Right cardiac atrium (tissue), 5 donors: ENCODE measurements around the gene TRIM32. TPM values are rescaled to one million over a fixed set of nuclear protein-coding genes. Genes with fewer than 3 reads are reported as not detected.

Experiments used
- ATAC-seq, 2 donors: fragments of 200-7000 bp; cut with Tn5 transposase; one replicate each; pipeline versions ENCODE4 v1.8.0 to v1.9.1; 2020; ENCODE audit warnings: moderate library complexity in 2 of 2, mild to moderate bottlenecking in 1 of 2
- DNase-seq, 3 donors: peaks; one replicate each; pipeline ENCODE4 v3.0.0-alpha.2; 2020
- H3K27ac ChIP-seq: one replicate; pipeline ENCODE4 v1.5.1; 2013; ENCODE audit warnings: mild to moderate bottlenecking, low read length, control low read depth, moderate library complexity
- H3K27me3 ChIP-seq: one replicate; pipeline ENCODE4 v1.6.1; 2013; ENCODE audit not compliant: control insufficient read depth, insufficient read depth
- H3K4me1 ChIP-seq: one replicate; pipeline ENCODE4 v1.6.1; 2013; ENCODE audit warnings: low read length; ENCODE audit not compliant: control insufficient read depth, insufficient read depth
- H3K4me3 ChIP-seq: one replicate; pipeline ENCODE4 v1.5.1; 2013; ENCODE audit warnings: low read length, control low read depth
- H3K9me3 ChIP-seq: one replicate; pipeline ENCODE4 v1.6.1; 2013; ENCODE audit warnings: low read length; ENCODE audit not compliant: control insufficient read depth
- WGBS: extraction: QIAGEN DNeasy Blood & Tissue Kit; methylation state at CpG from one replicate; pipeline ENCODE4 v1.1.7; 2013; 5-methylcytosine and 5-hydroxymethylcytosine counted together
- intact Hi-C, 4 donors: fragments of 100-400 bp; cut with DNase I; formaldehyde crosslinking; loops; one replicate each; pipeline versions ENCODE4 v1.11.0 to v1.14.0; 2022 to 2023
- polyA plus RNA-seq: library from polyadenylated mRNA; stranded (reverse); fragments of 200-250 nt; gene quantifications from one replicate; pipeline ENCODE4 v1.2.3, GENCODE V29; 2013
- total RNA-seq, 4 donors: library from RNA; stranded (reverse); fragmentation: NEBNext Ultra II Directional; extraction: Animal tissue kit (Norgen Biotek cat#: 25700); gene quantifications; one replicate each; pipeline ENCODE4 v1.2.1, GENCODE V29; 2021
- donor health status: healthy with polysubstance abuse.
- donor health status: DM: no; HTN: yes; CAD: no.
- donor health status: DM: no; HTN: no; CAD: no.
- donor health status: DM: no; HTN: yes; CAD: no; lungs with severe emphysema.
- donor health status: DM: yes; HTN: yes; CAD: no.

TRIM32 gene
- total and polyA plus RNA-seq, 5 donors, result 6.8 to 16.6 (median 16.0) TPM

DNA sequence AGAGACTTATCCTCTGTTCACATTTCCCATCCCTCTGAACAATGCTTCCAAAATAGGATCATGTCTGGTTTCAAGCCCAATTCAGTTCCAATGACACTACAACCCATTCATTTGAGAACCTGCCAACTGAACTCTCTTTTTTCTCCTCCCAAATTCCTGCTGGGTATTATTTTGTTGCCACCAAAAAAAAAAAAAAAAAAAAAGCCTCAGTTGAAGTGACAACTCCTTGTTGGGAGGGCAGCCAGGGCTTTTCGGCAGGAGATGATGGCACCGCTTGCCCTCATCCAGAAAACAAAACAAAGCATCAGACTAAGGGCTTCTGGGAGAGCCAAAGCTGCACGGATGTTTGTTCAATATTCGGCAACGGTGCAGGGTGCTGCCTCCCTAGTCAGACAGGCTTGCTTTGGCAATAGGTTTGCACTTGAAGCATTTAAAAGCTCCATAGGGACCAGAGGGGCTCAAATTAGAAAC, 30.6 kb upstream of the TRIM32 start:
- Histone ChIP-seq H3K4me3 (no peak overlapping the region), H3K27me3 (no peaks in the 10 kb centered on the region), H3K4me1 (peaks cover 3% of the 10 kb centered on the region), H3K27ac (peak overlapping the region; percentile 62), H3K9me3 (no peaks in the 10 kb centered on the region)
- intact Hi-C loops, result loop anchor here in 3 of 4 donors (5.0 to 10.0 kb wide), 3 partner anchors 162 to 1062 kb away; partner anchors contain the start of gene PAPPA (in 2 of the 3)
- peak; percentile 15 to 62 for ATAC-seq
- 30% methylated on average over 5 of the region's 5 CpGs for WGBS
- DNase-seq, result peak; percentile 32 to 79 (median 67)

GRCh38 chr9:116656977-116657376, 30.1 kb upstream of the TRIM32 start:
- Histone ChIP-seq H3K4me3 (no peak overlapping the region), H3K4me1 (peaks cover 3% of the 10 kb centered on the region), H3K27me3 (no peaks in the 10 kb centered on the region), H3K27ac (peak overlapping the region; percentile 62), H3K9me3 (no peaks in the 10 kb centered on the region)
- DNase-seq (no peak), ATAC-seq (peak; percentile 11 to 20)
- WGBS, result 46% methylated on average over 2 of the region's 2 CpGs
- intact Hi-C loops, result loop anchor here in 3 of 4 donors (5.0 to 10.0 kb wide), 3 partner anchors 162 to 1062 kb away; partner anchors contain the start of gene PAPPA (in 2 of the 3)

- WGBS, result 85% methylated on average over 2 of the region's 2 CpGs
- no peak overlapping the region for H3K27ac ChIP-seq
- DNase-seq (no peak), ATAC-seq (no peak)
- H3K27me3 ChIP-seq, result no peaks in the 10 kb centered on the region
- no peak overlapping the region for H3K4me3 ChIP-seq
- H3K4me1 ChIP-seq, result peaks cover 3% of the 10 kb centered on the region
- intact Hi-C loops, result loop anchor here in 3 of 4 donors (5.0 to 10.0 kb wide), 3 partner anchors 163 to 1063 kb away; partner anchors contain the start of gene PAPPA (in 2 of the 3)
- no peaks in the 10 kb centered on the region for H3K9me3 ChIP-seq
Measured at GRCh38 chr9:116658265-116658664, 28.8 kb upstream of the TRIM32 start.

- peaks cover 3% of the 10 kb centered on the region for H3K4me1 ChIP-seq
- H3K9me3 ChIP-seq, result no peaks in the 10 kb centered on the region
- ATAC-seq (peak; percentile 81 to 84), DNase-seq (no peak)
- WGBS, result 55% methylated on average over 7 of the region's 7 CpGs
- no peak overlapping the region for H3K27ac ChIP-seq
- intact Hi-C loops, result loop anchor here in 1 of 4 donors (10.0 kb wide), 1 partner anchor 506 kb away; the partner anchor contains the start of gene PAPPA
- no peak overlapping the region for H3K4me3 ChIP-seq
- H3K27me3 ChIP-seq, result no peaks in the 10 kb centered on the region
Measured at GRCh38 chr9:116661037-116661954, 25.8 kb upstream of the TRIM32 start.

GRCh38 chr9:116662646-116663310, 24.3 kb upstream of the TRIM32 start:
- Histone ChIP-seq H3K27ac (peak overlapping the region; percentile 86), H3K4me1 (no peaks in the 10 kb centered on the region), H3K4me3 (no peak overlapping the region), H3K9me3 (no peaks in the 10 kb centered on the region), H3K27me3 (no peaks in the 10 kb centered on the region)
- no peak for DNase-seq
- 55% methylated on average over 6 of the region's 6 CpGs for WGBS
- intact Hi-C loops, result loop anchor here in 1 of 4 donors (10.0 kb wide), 1 partner anchor 508 kb away; the partner anchor contains the start of gene PAPPA
- ATAC-seq, result peak; percentile 56 to 59

- no peaks in the 10 kb centered on the region for H3K9me3 ChIP-seq
- no peak overlapping the region for H3K4me3 ChIP-seq
- no peaks in the 10 kb centered on the region for H3K27me3 ChIP-seq
- no peaks in the 10 kb centered on the region for H3K4me1 ChIP-seq
- ATAC-seq (no peak), DNase-seq (no peak)
- WGBS, result 100% methylated on average over 1 of the region's 1 CpG
- no peak overlapping the region for H3K27ac ChIP-seq
- intact Hi-C loops, result loop anchor here in 1 of 4 donors (10.0 kb wide), 1 partner anchor 509 kb away; the partner anchor contains the start of gene PAPPA
Measured at GRCh38 chr9:116663581-116663980, 23.5 kb upstream of the TRIM32 start.

DNA sequence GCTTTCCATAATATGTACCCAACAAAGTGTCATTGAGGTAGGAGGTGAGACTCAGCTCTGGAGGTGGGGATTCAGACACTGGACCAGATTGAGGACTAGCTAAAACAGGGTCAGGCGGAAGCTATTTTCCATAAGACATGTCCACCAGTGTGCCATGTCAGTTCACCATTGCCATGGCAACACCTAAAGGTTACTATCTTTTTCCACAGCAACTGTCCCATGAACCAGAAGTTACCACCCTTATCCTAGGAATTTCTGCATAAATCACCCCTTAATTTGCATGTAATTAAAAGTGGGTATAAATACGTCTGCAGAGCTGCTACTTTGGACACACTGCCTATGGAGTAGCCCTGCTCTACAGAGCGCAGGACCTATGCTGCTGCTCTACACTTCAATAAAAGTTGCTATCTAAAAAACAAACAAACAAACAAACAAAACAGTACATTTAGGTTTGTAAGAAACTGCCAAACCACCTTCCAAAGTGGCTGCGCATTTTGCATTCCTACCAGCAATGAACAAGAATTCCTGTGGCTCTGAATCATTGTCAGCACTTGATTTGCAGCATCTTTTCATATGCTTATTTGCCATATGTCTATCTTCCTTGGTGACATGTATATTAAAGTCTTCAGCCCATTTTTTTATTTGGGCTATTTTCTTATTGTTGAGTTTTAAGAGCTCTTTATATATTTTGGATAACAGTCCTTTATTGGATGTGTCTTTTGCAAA, 18.0 kb upstream of the TRIM32 start:
- no peak overlapping the region for H3K4me3 ChIP-seq
- H3K4me1 ChIP-seq, result no peaks in the 10 kb centered on the region
- WGBS, result 95% methylated on average over 4 of the region's 4 CpGs
- no peaks in the 10 kb centered on the region for H3K9me3 ChIP-seq
- intact Hi-C loops, result loop anchor here in 1 of 4 donors (10.0 kb wide), 1 partner anchor 514 kb away; the partner anchor contains the start of gene PAPPA
- ATAC-seq (no peak), DNase-seq (no peak)
- H3K27me3 ChIP-seq, result no peaks in the 10 kb centered on the region
- H3K27ac ChIP-seq, result no peak overlapping the region

DNA sequence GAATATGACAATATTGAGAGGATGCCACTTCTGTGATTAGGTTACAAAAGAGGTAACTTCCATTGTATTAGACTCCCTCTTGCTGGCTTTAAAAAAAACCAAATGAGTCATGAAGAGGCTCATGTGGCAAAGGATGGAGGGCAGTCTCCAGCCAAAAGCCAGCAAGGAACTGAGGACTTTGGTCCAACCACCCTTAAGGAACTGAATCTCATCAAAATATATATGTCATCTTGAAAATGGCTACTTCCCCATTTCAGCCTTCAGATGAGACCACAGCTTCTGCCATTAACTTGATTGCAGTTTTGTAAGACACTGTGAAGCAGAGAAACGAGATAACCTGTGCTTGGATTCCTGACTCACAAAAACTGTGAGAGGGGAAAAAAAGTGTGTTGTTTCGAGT, 15.5 kb upstream of the TRIM32 start:
- ATAC-seq (no peak), DNase-seq (no peak)
- Histone ChIP-seq H3K27me3 (no peaks in the 10 kb centered on the region), H3K27ac (no peak overlapping the region), H3K4me1 (no peaks in the 10 kb centered on the region), H3K4me3 (no peak overlapping the region), H3K9me3 (no peaks in the 10 kb centered on the region)
- 75% methylated on average over 2 of the region's 2 CpGs for WGBS
- intact Hi-C loops, result no loop called here

- H3K27me3 ChIP-seq, result no peaks in the 10 kb centered on the region
- no peak overlapping the region for H3K27ac ChIP-seq
- no peaks in the 10 kb centered on the region for H3K4me1 ChIP-seq
- H3K9me3 ChIP-seq, result no peaks in the 10 kb centered on the region
- no peak for ATAC-seq
- 93% methylated on average over 1 of the region's 1 CpG for WGBS
- H3K4me3 ChIP-seq, result no peak overlapping the region
- DNase-seq, result no peak
- intact Hi-C loops, result no loop called here
Measured at GRCh38 chr9:116673375-116673774, 13.7 kb upstream of the TRIM32 start.

DNA sequence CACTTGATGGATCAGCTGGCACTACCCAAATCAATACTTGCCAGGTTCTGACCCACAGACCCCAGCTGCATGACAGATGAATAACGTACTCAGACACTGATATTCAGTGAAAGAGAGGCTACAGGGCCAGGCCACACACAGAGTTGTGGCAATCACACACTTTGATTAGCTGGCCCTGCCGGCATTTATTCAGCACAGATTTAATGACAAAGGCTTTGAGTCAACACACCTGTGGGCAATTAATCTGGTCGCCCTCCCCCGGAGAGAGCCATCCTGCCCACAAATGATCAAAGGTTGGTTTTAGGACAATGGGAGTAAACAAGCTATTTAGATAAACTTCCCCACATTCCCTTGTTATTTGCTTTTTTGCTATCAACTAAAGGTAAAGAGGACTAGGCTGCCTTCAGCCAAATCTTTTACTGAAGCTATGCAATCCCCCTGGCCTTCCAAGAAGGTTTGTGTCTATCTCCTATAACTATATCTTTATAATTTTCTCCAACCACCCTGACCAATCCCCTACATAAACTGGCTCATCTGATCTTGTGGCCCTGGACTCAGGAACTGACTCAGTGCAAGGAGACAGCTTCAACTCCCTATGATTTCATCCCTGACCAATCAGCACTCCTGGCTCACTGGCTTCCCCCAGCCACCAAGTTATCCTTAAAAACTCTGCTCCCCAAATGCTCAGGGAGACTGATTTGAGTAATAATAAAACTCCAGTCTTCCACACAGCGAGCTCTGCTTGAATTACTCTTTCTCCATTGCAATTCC, 12.7 kb upstream of the TRIM32 start:
- ATAC-seq (no peak), DNase-seq (no peak)
- Histone ChIP-seq H3K27me3 (no peaks in the 10 kb centered on the region), H3K4me1 (no peaks in the 10 kb centered on the region), H3K9me3 (no peaks in the 10 kb centered on the region), H3K27ac (no peak overlapping the region), H3K4me3 (no peak overlapping the region)
- 94% methylated on average over 5 of the region's 5 CpGs for WGBS
- intact Hi-C loops, result no loop called here
